Measurements from ENCODE around the gene ARID1B.

Gene ARID1B

GRCh38 chr6:156956286-156956685, 179.1 kb downstream of the ARID1B start:
- peak overlapping the region; percentile 50 for H3K18ac ChIP-seq (ENCODE audit: low read length)
- H2BK120ac ChIP-seq (ENCODE audit: insufficient read depth, low read length, poor library complexity): no peak overlapping the region
- no peak overlapping the region for H3K23ac ChIP-seq (ENCODE audit: low read length)
- H3K14ac ChIP-seq (ENCODE audit: low read length): no peak overlapping the region
- H3K27me3 ChIP-seq (ENCODE audit: insufficient read depth, low read length): no peaks in the 10 kb centered on the region
- H2AFZ ChIP-seq (ENCODE audit: insufficient read depth, low read length, poor library complexity): no peak overlapping the region
- no peak overlapping the region for H3K27ac ChIP-seq (ENCODE audit: low read depth, low read length)
- H2BK12ac ChIP-seq (ENCODE audit: low read length): no peak overlapping the region
- no peak overlapping the region for H3K4me3 ChIP-seq (ENCODE audit: low read depth, low read length)
- no peak overlapping the region for H4K12ac ChIP-seq (ENCODE audit: low read depth, low read length)
- H3K4ac ChIP-seq (ENCODE audit: low read depth, low read length): peak overlapping the region; percentile 40
- peaks cover 3% of the 10 kb centered on the region in 2 experiments for H3K4me1 ChIP-seq (ENCODE audit: control insufficient read depth in 1 of 2, insufficient read depth in 2 of 2, low read length in 2 of 2)
- H3K79me2 ChIP-seq (ENCODE audit: control insufficient read depth, insufficient read depth, low read length, poor library complexity): peaks cover 5% of the 10 kb centered on the region
- no peak overlapping the region for H2AK5ac ChIP-seq (ENCODE audit: low read length)
- H3K9me3 ChIP-seq (ENCODE audit: insufficient read depth, low read depth, low read length): no peaks in the 10 kb centered on the region
- no peak overlapping the region for H3K9ac ChIP-seq (ENCODE audit: low read length)
- H2BK5ac ChIP-seq (ENCODE audit: low read depth, low read length, poor library complexity): no peak overlapping the region
- no peak overlapping the region for H4K91ac ChIP-seq (ENCODE audit: low read depth, low read length)
- no peak for DNase-seq
- no peaks in the 10 kb centered on the region for H3K79me1 ChIP-seq (ENCODE audit: low read length)
- no peaks in the 10 kb centered on the region for H3K36me3 ChIP-seq (ENCODE audit: control insufficient read depth in 1 of 2, insufficient read depth in 2 of 2, low read length in 2 of 2)
- H3K4me2 ChIP-seq (ENCODE audit: low read length): no peak overlapping the region
- no peak overlapping the region for H4K8ac ChIP-seq (ENCODE audit: low read depth, low read length)

- H4K12ac ChIP-seq (ENCODE audit: low read depth, low read length): no peak overlapping the region
- H3K9ac ChIP-seq (ENCODE audit: low read length): no peak overlapping the region
- no peak overlapping the region for H2BK12ac ChIP-seq (ENCODE audit: low read length)
- H3K4me2 ChIP-seq (ENCODE audit: low read length): no peak overlapping the region
- no peak for DNase-seq
- no peak overlapping the region for H3K27ac ChIP-seq (ENCODE audit: low read depth, low read length)
- no peaks in the 10 kb centered on the region for H3K79me1 ChIP-seq (ENCODE audit: low read length)
- H3K4ac ChIP-seq (ENCODE audit: low read depth, low read length): no peak overlapping the region
- no peak overlapping the region for H2AFZ ChIP-seq (ENCODE audit: insufficient read depth, low read length, poor library complexity)
- H2AK5ac ChIP-seq (ENCODE audit: low read length): no peak overlapping the region
- no peak overlapping the region for H2BK120ac ChIP-seq (ENCODE audit: insufficient read depth, low read length, poor library complexity)
- H3K9me3 ChIP-seq (ENCODE audit: insufficient read depth, low read depth, low read length): no peaks in the 10 kb centered on the region
- H3K23ac ChIP-seq (ENCODE audit: low read length): no peak overlapping the region
- no peaks in the 10 kb centered on the region for H3K27me3 ChIP-seq (ENCODE audit: insufficient read depth, low read length)
- H3K4me1 ChIP-seq (ENCODE audit: control insufficient read depth in 1 of 2, insufficient read depth in 2 of 2, low read length in 2 of 2): no peaks in the 10 kb centered on the region
- H3K18ac ChIP-seq (ENCODE audit: low read length): no peak overlapping the region
- H3K36me3 ChIP-seq (ENCODE audit: control insufficient read depth in 1 of 2, insufficient read depth in 2 of 2, low read length in 2 of 2): no peaks in the 10 kb centered on the region
- no peak overlapping the region for H2BK5ac ChIP-seq (ENCODE audit: low read depth, low read length, poor library complexity)
- H3K14ac ChIP-seq (ENCODE audit: low read length): no peak overlapping the region
- no CpG with 5 or more reads among the region's 3 CpGs for WGBS (ENCODE audit: extremely low coverage, insufficient coverage, insufficient read length)
- H3K4me3 ChIP-seq (ENCODE audit: low read depth, low read length): no peak overlapping the region
- H4K8ac ChIP-seq (ENCODE audit: low read depth, low read length): no peak overlapping the region
- H4K91ac ChIP-seq (ENCODE audit: low read depth, low read length): no peak overlapping the region
- peaks cover 6% of the 10 kb centered on the region for H3K79me2 ChIP-seq (ENCODE audit: control insufficient read depth, insufficient read depth, low read length, poor library complexity)
Observed at GRCh38 chr6:156957931-156958547, 180.9 kb downstream of the ARID1B start.

GRCh38 chr6:156960525-156960924, 183.3 kb downstream of the ARID1B start:
- Histone ChIP-seq H3K9ac (ENCODE audit: low read length) (no peak overlapping the region), H4K8ac (ENCODE audit: low read depth, low read length) (no peak overlapping the region), H2BK5ac (ENCODE audit: low read depth, low read length, poor library complexity) (no peak overlapping the region), H3K23ac (ENCODE audit: low read length) (no peak overlapping the region), H2AFZ (ENCODE audit: insufficient read depth, low read length, poor library complexity) (no peak overlapping the region), H2BK120ac (ENCODE audit: insufficient read depth, low read length, poor library complexity) (no peak overlapping the region), H3K79me2 (ENCODE audit: control insufficient read depth, insufficient read depth, low read length, poor library complexity) (peaks cover 6% of the 10 kb centered on the region), H3K36me3 (ENCODE audit: control insufficient read depth in 1 of 2, insufficient read depth in 2 of 2, low read length in 2 of 2) (no peaks in the 10 kb centered on the region), H3K27me3 (ENCODE audit: insufficient read depth, low read length) (no peaks in the 10 kb centered on the region), H3K4me1 (ENCODE audit: control insufficient read depth in 1 of 2, insufficient read depth in 2 of 2, low read length in 2 of 2) (no peaks in the 10 kb centered on the region), H2AK5ac (ENCODE audit: low read length) (no peak overlapping the region), H3K27ac (ENCODE audit: low read depth, low read length) (no peak overlapping the region), H3K14ac (ENCODE audit: low read length) (no peak overlapping the region), H3K4ac (ENCODE audit: low read depth, low read length) (no peak overlapping the region), H3K18ac (ENCODE audit: low read length) (no peak overlapping the region), H3K4me2 (ENCODE audit: low read length) (no peak overlapping the region), H3K4me3 (ENCODE audit: low read depth, low read length) (no peak overlapping the region), H4K91ac (ENCODE audit: low read depth, low read length) (no peak overlapping the region), H3K9me3 (ENCODE audit: insufficient read depth, low read depth, low read length) (no peaks in the 10 kb centered on the region), H3K79me1 (ENCODE audit: low read length) (no peaks in the 10 kb centered on the region), H2BK12ac (ENCODE audit: low read length) (no peak overlapping the region), H4K12ac (ENCODE audit: low read depth, low read length) (no peak overlapping the region)
- no peak for DNase-seq

GRCh38 chr6:156961282-156961892, 184.2 kb downstream of the ARID1B start:
- Histone ChIP-seq H3K9me3 (ENCODE audit: insufficient read depth, low read depth, low read length) (no peaks in the 10 kb centered on the region), H3K4me3 (ENCODE audit: low read depth, low read length) (no peak overlapping the region), H2AFZ (ENCODE audit: insufficient read depth, low read length, poor library complexity) (no peak overlapping the region), H3K9ac (ENCODE audit: low read length) (no peak overlapping the region), H3K79me1 (ENCODE audit: low read length) (no peaks in the 10 kb centered on the region), H3K14ac (ENCODE audit: low read length) (no peak overlapping the region), H2BK5ac (ENCODE audit: low read depth, low read length, poor library complexity) (no peak overlapping the region), H3K23ac (ENCODE audit: low read length) (peak overlapping the region; percentile 17), H3K4me2 (ENCODE audit: low read length) (no peak overlapping the region), H3K36me3 (ENCODE audit: control insufficient read depth in 1 of 2, insufficient read depth in 2 of 2, low read length in 2 of 2) (no peaks in the 10 kb centered on the region), H4K8ac (ENCODE audit: low read depth, low read length) (no peak overlapping the region), H3K27me3 (ENCODE audit: insufficient read depth, low read length) (no peaks in the 10 kb centered on the region), H3K4me1 (ENCODE audit: control insufficient read depth in 1 of 2, insufficient read depth in 2 of 2, low read length in 2 of 2) (no peaks in the 10 kb centered on the region), H3K4ac (ENCODE audit: low read depth, low read length) (peak overlapping the region; percentile 2), H3K27ac (ENCODE audit: low read depth, low read length) (no peak overlapping the region), H4K12ac (ENCODE audit: low read depth, low read length) (no peak overlapping the region), H3K18ac (ENCODE audit: low read length) (no peak overlapping the region), H3K79me2 (ENCODE audit: control insufficient read depth, insufficient read depth, low read length, poor library complexity) (peaks cover 5% of the 10 kb centered on the region), H4K91ac (ENCODE audit: low read depth, low read length) (no peak overlapping the region), H2AK5ac (ENCODE audit: low read length) (no peak overlapping the region), H2BK12ac (ENCODE audit: low read length) (no peak overlapping the region), H2BK120ac (ENCODE audit: insufficient read depth, low read length, poor library complexity) (no peak overlapping the region)
- no CpG with 5 or more reads among the region's 17 CpGs for WGBS (ENCODE audit: extremely low coverage, insufficient coverage, insufficient read length)
- no peak for DNase-seq

All from trophoblast cell (in vitro differentiated cells and primary cell).